AG04450 (cell line): ENCODE results near the gene WDCP. TPM values are rescaled to one million over a fixed set of nuclear protein-coding genes. Genes with fewer than 3 reads are reported as not detected.

Source experiments
- CTCF ChIA-PET: fragments of 300-600, 350-600 bp; formaldehyde crosslinking; extraction: SDS; loops from one replicate; lab custom pipeline; 2022; ENCODE audit warnings: antibody characterized with exemption, inconsistent platforms; lab: Charles Lee
- POLR2A ChIA-PET: fragments of 350-600 bp; formaldehyde crosslinking; extraction: SDS; loops from one replicate; lab custom pipeline; 2021; ENCODE audit warnings: antibody characterized with exemption, inconsistent platforms; lab: Yijun Ruan, JAX
- DNase-seq: peaks from one replicate; pipeline ENCODE4 v3.0.0-alpha.2; 2011; ENCODE audit warnings: low read depth, low spot score
- H3K27ac ChIP-seq: one replicate; pipeline ENCODE4 v1.5.1; 2012; ENCODE audit warnings: low read depth, low read length, control low read depth
- H3K27me3 ChIP-seq: one replicate; pipeline ENCODE4 v1.6.0; 2012; ENCODE audit warnings: low read length; ENCODE audit not compliant: control insufficient read depth, insufficient read depth
- H3K4me3 ChIP-seq: 2 replicates; pipeline ENCODE4 v1.5.1; 2011; ENCODE audit warnings: mild to moderate bottlenecking, low read depth, low read length, control low read depth
- H3K9me3 ChIP-seq: 2 replicates; pipeline ENCODE4 v1.5.1; 2012; ENCODE audit warnings: low read length; ENCODE audit not compliant: control insufficient read depth, insufficient read depth
- polyA plus RNA-seq: library from polyadenylated mRNA; depleted of rRNA; stranded (reverse); fragments of >200 nt; gene quantifications from 2 replicates; pipeline ENCODE4 v1.2.3, GENCODE V29; 2011
- TF ChIP-seq, protein P1 (sequence below): IDR thresholded peaks from 2 replicates; pipeline ENCODE4 v1.5.1; 2011; ENCODE audit warnings: low read depth, low read length, control low read depth, inconsistent platforms

Gene WDCP
- polyA plus RNA-seq, 1 experiment, result 16.1 TPM

GRCh38 chr2:24052951-24053350 lies 5.8 kb upstream of the WDCP start:
- TF ChIP-seq, protein P1, sequence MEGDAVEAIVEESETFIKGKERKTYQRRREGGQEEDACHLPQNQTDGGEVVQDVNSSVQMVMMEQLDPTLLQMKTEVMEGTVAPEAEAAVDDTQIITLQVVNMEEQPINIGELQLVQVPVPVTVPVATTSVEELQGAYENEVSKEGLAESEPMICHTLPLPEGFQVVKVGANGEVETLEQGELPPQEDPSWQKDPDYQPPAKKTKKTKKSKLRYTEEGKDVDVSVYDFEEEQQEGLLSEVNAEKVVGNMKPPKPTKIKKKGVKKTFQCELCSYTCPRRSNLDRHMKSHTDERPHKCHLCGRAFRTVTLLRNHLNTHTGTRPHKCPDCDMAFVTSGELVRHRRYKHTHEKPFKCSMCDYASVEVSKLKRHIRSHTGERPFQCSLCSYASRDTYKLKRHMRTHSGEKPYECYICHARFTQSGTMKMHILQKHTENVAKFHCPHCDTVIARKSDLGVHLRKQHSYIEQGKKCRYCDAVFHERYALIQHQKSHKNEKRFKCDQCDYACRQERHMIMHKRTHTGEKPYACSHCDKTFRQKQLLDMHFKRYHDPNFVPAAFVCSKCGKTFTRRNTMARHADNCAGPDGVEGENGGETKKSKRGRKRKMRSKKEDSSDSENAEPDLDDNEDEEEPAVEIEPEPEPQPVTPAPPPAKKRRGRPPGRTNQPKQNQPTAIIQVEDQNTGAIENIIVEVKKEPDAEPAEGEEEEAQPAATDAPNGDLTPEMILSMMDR, result no peak
- Histone ChIP-seq H3K9me3 (no peaks in the 10 kb centered on the region; the same call in 1 of the 2 replicates), H3K4me3 (no peak overlapping the region), H3K27me3 (no peaks in the 10 kb centered on the region), H3K27ac (no peak overlapping the region)
- ChIA-PET CTCF (interaction anchor here (0.7 kb wide), 1 partner anchor 27 kb away, joined by 4 read pairs; no protein-coding TSS in a partner anchor), POLR2A (no interaction called here)
- no peak for DNase-seq

DNA sequence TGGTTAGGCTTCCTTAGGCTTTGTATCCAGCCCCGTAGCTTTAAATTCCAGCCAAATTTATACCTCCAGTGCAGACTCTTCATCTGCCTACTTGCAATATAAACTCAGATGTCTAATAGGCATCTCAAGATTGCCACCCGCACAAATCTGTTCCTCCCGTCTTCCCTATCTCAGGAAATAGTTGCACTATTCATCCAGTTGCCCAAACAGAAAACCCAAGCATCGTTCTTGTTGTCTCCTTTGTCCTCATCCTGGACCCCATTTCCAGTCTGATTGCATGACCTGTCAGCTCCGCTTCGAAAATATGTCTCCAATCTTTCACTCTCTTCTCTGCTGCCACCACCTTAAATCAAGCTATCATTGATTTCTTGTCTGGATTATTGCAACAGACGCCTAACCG lies 4.6 kb upstream of the WDCP start:
- CTCF ChIA-PET, result interaction anchor here (1.6 kb wide), 1 partner anchor 9 kb away, joined by 5 read pairs; no protein-coding TSS in a partner anchor
- TF ChIP-seq, protein P1, result no peak
- no peaks in the 10 kb centered on the region for H3K27me3 ChIP-seq
- no peak for DNase-seq
- POLR2A ChIA-PET, result no interaction called here
- H3K27ac ChIP-seq, result no peak overlapping the region
- H3K4me3 ChIP-seq, result no peak overlapping the region
- no peaks in the 10 kb centered on the region; the same call in 1 of the 2 replicates for H3K9me3 ChIP-seq

- H3K27me3 ChIP-seq, result no peaks in the 10 kb centered on the region
- H3K4me3 ChIP-seq, result peak overlapping the region; percentile 68
- ChIA-PET POLR2A (interaction anchor here (0.8 to 2.2 kb wide), 2 partner anchors 26 to 34 kb away, joined by 7 to 9 read pairs; partner anchors contain the start of gene SF3B6), CTCF (interaction anchor here (1.6 to 1.9 kb wide), 2 partner anchors 11 to 123 kb away, joined by 5 to 7 read pairs; partner anchors contain the start of gene ATAD2B)
- no peak overlapping the region for H3K27ac ChIP-seq
- no peak for DNase-seq
- no peaks in the 10 kb centered on the region; the same call in 1 of the 2 replicates for H3K9me3 ChIP-seq
- TF ChIP-seq, protein P1, result no peak
Observed at GRCh38 chr2:24050041-24050979, 3.1 kb upstream of the WDCP start.

- DNase-seq, result no peak
- H3K27ac ChIP-seq, result no peak within 1 kb of the TSS
- H3K9me3 ChIP-seq, result no peaks in the 10 kb centered on the region; the same call in 1 of the 2 replicates
- CTCF ChIA-PET, result interaction anchor here (1.9 kb wide), 1 partner anchor 123 kb away, joined by 7 read pairs; the partner anchor contains the start of gene ATAD2B
- POLR2A ChIA-PET, result interaction anchor here (0.6 to 2.2 kb wide), 4 partner anchors 27 to 122 kb away, joined by 3 to 9 read pairs (median 6); partner anchors contain the start of genes ATAD2B and SF3B6
- H3K4me3 ChIP-seq, result peak within 1 kb of the TSS; percentile 68
- H3K27me3 ChIP-seq, result no peaks in the 10 kb centered on the region
- TF ChIP-seq, protein P1, result no peak
Observed at GRCh38 chr2:24049485-24050021, 2.4 kb upstream of the WDCP start, which contains the start of gene FKBP1B. Gene FKBP1B, plus strand, starts transcription at chr2:24049741. Its CDS starts 109 bp downstream, at chr2:24049850.
